HG02610 (cell line): Measurements from ENCODE around the gene LPCAT3.
"Not testable (repeated sequence)": the region's sequence is repeated elsewhere in the genome, so short reads cannot be mapped to it uniquely, and the experiment has no call there.

ENCODE experiments used
- ATAC-seq: cut with Tn5 transposase; IDR thresholded peaks from one replicate; pipeline ENCODE4 v1.9.1; 2021; ENCODE audit warnings: mild to moderate bottlenecking, moderate library complexity; ENCODE audit not compliant: unreplicated experiment

Gene LPCAT3

GRCh38 chr12:7038591-7038990 lies 20.3 kb upstream of the LPCAT3 start:
- no peak for ATAC-seq

- ATAC-seq, result not testable (repeated sequence)
Observed at GRCh38 chr12:7037411-7037810, 19.1 kb upstream of the LPCAT3 start.

DNA sequence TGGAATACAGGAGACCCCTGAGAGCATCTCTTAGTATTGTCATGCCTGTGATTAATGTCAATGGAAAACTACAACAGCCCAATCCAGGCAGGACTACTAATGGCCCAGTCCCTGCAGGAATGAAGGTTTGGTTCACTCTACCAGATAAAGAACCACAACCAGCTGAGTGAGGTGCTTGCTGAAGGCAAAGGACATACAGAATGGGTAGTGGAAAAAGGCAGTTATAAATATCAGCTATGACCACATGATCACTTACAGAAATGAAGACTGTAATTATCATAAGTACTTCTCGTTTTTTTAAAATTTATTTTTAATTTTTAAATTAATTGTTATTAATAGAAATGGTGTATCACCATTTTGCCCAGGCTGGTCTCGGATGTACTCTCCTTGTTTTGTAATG lies 17.2 kb upstream of the LPCAT3 start:
- ATAC-seq, result no peak

DNA sequence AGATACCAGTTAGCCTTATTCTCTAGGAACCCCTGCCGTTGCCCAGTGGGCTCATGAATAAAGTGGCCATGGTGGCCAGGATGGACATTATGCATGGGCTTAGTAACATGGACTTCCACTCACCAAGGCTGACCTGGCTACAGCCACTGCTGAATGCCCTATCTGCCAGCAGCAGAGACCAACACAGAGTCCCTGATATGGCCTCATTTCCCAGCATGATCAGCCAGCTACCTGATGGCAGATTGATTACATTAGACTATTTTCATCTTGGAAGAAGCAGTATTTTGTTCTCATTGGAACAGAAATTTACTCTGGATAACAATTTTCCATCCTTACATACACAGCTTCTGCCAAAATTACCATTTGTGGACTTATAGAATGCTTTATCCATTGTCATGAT lies 16.2 kb upstream of the LPCAT3 start:
- no peak for ATAC-seq

- ATAC-seq, result no peak
Observed at GRCh38 chr12:7032990-7033389, 14.7 kb upstream of the LPCAT3 start.

- ATAC-seq, result no peak
Observed at GRCh38 chr12:7031306-7031705, 13.0 kb upstream of the LPCAT3 start.

GRCh38 chr12:7026854-7027253 lies 8.6 kb upstream of the LPCAT3 start:
- ATAC-seq, result no peak

GRCh38 chr12:7023114-7023513 lies 4.8 kb upstream of the LPCAT3 start:
- no peak for ATAC-seq

DNA sequence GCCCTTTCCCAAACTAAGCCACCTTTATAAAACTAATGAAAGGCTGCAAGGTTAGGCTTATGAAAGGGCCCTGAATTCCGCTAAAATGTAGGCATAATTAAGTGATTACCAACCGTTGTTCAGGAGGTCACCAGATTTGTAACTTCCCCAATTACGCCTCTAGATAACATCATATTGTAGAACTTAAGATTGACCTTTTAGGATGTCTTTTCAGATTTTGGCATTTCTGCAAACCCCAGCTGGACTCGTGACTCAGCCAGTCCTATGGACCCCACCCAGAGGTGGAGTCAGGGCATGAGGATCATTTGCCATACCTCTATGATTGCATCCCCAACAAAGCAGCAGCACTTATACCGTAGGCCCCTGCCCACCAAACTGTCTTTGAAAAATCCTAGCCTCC lies 3.7 kb upstream of the LPCAT3 start:
- no peak for ATAC-seq

DNA sequence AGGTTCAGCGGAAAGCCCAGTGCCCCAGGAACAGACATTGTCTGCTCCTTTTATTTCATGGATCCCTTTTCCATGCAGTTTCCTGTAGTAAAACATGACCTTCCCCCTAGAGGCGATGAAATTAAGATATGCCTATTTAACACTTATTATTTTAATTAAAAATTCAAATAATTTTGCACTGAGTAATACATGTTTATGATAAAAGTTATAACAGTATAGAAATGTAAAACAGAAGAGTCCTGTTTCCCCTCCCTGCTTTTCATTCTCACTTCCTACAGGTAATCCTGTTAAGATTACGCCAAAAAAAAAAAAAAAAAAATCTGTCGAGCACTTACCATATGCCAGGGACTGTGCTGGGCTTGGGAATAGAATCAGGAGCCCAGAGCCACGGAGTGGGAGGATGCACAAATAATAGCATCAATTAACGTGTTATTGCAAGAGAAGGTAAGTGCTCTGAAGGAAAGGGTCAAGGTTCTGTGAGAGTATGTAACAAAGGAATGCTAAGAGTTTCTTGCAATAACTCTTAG lies 830 bp upstream of the LPCAT3 start:
- no peak for ATAC-seq

GRCh38 chr12:7017870-7018349 lies 366 bp downstream of the LPCAT3 start:
- ATAC-seq, result peak; percentile 23

DNA sequence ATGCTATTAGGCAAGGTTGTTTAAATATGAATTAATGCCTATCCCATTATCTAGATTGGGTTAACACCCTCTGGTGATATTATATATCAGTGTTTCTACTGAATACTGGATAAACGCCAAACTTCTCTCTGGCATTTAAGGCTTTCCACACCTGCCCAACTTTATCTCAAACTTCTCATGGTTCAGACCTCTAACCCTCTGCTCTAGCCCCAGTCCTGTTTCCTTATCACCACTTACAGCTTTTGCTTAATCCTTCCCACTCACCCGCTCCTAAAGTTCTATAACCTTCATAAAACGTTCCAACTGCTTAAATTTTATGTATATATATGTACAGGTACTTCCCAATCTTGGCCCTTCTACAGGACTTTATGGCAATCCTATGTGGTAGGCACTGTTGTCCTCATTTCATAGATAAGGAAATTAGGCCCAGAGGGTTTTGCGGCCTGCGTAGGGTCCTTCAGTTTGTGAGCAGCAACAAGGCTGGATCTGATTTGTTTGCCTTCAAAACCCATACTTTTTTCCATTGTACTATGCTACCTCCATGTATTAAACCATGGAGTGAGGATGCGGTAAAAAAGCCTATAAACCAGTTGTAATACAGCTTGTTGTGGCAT lies 1.2 kb downstream of the LPCAT3 start:
- ATAC-seq, result no peak

DNA sequence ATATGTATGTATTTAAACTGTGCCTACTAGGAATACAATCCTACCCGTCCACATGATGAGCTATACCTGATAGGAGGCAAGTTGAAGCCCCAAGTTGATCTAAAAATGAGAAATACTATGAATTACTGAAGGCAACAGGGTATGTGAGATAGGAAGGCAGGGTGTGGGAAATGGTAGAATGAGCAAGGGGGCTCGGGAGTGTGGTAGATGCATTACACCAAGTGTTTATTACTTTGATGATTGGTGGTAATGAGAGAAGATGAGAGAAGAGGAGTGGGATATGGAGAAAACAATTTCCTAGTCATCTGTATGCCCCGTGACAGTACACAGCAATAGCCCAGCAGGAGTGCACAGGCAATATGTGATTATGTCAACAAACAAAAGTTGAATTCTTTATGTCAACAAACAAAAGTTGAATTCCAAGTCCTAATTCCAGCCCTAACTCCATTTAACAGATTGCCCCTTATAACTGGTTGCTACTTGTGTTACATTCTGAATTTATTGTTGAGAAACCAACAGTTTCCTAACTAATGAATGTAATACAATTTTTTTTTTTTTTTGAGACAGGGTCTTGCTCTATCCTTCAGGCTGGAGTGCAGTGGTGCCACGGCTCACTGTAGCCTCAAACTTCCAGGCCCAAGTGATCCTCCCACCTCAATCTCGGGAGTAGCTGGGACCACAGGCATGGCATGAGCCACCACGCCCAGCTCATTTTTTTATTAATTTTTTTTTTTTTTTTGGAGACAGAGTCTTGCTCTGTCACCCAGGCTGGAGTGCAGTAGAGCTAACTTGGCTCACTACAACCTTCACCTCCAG lies 2.5 kb downstream of the LPCAT3 start:
- no peak for ATAC-seq

GRCh38 chr12:7013101-7013500 lies 5.2 kb downstream of the LPCAT3 start:
- no peak for ATAC-seq

DNA sequence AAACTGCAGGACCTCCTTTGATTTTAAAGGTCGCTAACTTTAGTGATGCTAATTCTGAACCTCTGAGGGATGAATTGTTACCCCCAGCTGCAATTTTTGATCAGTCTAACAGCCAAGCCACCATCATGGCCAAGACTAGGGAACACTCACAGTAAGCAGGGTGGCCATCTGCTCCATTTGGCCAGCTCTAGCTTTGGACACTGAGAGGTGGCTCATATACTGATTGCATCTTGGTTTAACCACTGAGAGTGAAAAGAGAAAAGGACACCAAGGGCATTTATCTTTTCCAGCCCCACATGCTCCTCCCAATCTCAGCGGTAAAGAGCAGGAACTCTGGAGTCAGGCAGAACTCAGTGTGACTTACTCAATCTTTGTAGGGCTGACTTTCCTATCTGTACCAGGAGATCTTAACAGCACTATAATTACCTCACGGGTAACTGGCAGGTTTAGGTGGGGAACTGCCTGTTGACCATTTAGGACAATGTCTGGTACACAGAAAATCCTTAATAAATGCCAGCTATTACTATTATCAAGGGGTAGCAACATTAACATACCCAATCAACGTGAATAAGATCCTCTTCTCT lies 6.2 kb downstream of the LPCAT3 start:
- no peak for ATAC-seq

DNA sequence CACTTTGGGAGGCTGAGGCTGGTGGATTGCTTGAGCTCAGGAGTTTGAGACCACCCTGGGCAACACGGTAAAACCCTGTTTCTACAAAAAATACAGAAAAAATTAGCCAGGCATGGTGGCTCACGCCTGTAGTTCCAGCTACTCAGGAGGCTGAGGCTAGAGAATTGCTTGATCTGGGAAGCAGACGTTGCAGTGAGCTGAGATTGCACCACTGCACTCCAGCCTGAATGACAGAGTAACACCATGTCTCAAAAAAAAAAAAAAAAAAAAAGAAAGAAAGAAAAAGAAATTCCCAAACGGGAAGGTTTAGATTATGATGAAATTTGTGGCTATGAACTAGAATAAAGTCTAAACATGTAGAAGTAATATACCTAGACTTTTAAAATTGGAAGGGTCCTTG lies 6.9 kb downstream of the LPCAT3 start:
- not testable (repeated sequence) for ATAC-seq

DNA sequence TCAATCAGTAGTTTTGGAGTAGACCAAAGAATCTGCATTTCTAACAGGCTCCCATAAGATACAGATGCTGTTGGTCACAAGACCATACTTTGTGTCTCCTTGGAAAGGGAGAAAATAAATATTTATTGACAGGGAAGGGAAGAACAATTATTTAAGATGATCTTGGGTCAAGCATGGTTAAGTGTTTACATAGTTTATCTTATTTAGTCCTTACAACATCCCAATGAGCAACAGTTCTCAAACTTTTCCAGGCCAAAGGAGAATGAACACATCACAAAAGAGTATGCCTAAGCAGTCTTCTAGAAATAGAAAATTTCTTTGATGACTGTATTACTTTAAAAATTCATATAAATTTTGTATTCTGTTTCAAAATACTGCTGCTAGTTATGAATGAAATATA lies 8.8 kb downstream of the LPCAT3 start:
- no peak for ATAC-seq

DNA sequence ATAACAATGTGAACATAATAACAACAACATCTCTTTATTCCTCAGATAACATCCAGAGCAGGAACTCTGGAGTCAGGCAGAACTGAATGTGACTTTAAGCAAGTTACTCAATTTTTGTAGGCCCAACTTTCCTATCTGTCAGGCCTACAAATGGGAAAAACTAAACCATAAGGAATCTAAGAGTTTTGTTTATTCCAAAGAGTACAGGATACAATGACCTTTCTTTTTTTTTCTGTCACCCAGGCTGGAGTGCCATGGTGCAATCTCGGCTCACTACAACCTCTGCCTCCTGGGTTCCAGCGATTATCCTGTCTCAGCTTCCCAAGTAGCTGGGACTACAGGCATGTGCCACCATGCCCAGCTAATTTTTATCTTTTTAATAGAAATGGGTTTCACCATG lies 9.4 kb downstream of the LPCAT3 start:
- ATAC-seq, result no peak

- no peak for ATAC-seq
Observed at GRCh38 chr12:7006639-7007038, 11.6 kb downstream of the LPCAT3 start.

GRCh38 chr12:7005311-7005710 lies 13.0 kb downstream of the LPCAT3 start:
- ATAC-seq, result no peak

DNA sequence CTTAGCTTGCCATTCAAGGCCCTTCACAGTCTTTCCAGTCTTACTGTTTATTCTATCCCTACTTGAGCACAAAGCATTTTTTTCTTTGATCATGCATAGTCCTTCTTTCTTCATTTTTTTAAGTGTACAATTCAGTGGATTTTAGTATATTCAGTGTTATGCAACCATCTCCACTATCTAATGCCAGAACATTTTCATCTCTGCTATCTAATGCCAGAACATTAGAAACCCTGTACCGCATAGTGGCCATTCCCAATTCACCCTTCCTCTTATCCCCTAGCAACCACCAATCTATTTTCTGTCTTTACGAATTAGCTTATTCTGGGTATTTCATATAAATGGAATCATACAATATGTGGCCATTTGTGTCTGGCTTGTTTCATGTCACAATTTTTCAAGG lies 13.4 kb downstream of the LPCAT3 start:
- ATAC-seq, result no peak

- no peak for ATAC-seq
Observed at GRCh38 chr12:7004287-7004803, 13.9 kb downstream of the LPCAT3 start.
